DMS79 treated with DMSO at 0.1 percent for 48 hours (cell line): ENCODE results near the gene C19orf53.

Experiments used
- DNase-seq: peaks from one replicate; lab custom pipeline; 2025; lab: John Stamatoyannopoulos, UW

C19orf53 gene

GRCh38 chr19:13796301-13797057 lies 22.2 kb downstream of the C19orf53 start:
- DNase-seq, result no peak

DNA sequence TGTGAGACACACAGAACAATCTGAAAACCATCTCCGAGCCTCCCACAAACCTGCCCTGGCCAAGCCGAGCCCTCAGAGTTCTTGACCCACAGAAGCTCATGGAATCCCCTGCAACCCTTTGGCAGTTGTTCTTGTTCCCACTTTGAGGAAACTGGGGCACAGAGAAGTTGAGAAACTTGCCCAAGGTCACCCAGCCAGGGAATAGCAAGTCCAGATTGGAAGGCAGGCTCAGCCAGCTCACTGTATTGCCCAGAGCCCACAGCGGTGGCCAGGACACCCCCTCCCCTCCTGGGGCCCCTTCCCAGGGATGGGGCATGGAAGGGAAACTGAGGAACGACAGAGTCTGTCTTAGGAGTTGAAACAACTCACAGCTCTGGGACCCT lies 22.8 kb downstream of the C19orf53 start:
- no peak for DNase-seq

GRCh38 chr19:13797870-13798269 lies 23.6 kb downstream of the C19orf53 start:
- DNase-seq, result no peak

- no peak for DNase-seq
These were observed 25.4 kb downstream of the C19orf53 start for GRCh38 chr19:13799669-13800068.

DNA sequence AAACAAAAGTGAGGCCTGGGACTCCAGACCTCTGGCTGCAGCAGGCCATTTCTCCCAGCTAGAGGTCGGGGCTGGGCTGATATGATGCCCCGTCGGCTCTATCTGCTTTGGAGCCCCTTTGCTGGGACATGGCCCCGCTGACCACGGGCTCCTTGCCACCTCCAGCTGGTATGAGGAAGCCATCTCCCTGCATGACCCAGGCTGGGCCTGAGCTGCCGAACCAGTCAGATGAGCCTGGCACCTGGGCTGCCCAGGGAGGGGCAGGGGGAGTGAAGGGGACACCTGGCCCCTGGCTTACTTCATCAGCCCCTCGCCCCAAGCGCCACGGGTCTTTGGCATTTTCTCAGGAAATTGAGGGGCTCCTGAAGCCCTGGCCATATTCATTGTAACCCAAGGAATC lies 28.8 kb downstream of the C19orf53 start:
- DNase-seq, result no peak

GRCh38 chr19:13804830-13805683 lies 30.8 kb downstream of the C19orf53 start:
- DNase-seq, result no peak

GRCh38 chr19:13806728-13807127 lies 32.5 kb downstream of the C19orf53 start:
- no peak for DNase-seq

- DNase-seq, result no peak
These were observed 33.3 kb downstream of the C19orf53 start for GRCh38 chr19:13807421-13808021.

DNA sequence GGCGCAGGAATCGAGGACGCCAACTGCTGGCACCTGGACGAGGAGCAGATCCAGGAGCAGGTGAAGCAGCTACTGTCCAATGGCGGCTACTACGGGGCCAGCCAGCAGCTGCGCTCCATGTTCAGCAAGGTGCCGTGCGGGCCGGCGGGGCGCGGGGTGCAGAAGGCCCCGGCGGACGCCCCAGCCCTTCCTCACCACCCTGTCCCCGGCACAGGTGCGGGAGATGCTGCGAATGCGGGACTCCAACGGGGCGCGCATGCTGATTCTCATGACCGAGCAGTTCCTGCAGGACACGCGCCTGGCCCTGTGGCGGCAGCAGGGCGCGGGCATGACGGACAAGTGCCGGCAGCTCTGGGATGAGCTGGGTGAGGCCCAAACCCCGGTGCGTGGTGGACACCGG lies 34.6 kb downstream of the C19orf53 start:
- DNase-seq, result no peak

GRCh38 chr19:13812544-13812943 lies 38.3 kb downstream of the C19orf53 start:
- DNase-seq, result no peak

- DNase-seq, result no peak
These were observed 38.9 kb downstream of the C19orf53 start for GRCh38 chr19:13813147-13813546.

DNA sequence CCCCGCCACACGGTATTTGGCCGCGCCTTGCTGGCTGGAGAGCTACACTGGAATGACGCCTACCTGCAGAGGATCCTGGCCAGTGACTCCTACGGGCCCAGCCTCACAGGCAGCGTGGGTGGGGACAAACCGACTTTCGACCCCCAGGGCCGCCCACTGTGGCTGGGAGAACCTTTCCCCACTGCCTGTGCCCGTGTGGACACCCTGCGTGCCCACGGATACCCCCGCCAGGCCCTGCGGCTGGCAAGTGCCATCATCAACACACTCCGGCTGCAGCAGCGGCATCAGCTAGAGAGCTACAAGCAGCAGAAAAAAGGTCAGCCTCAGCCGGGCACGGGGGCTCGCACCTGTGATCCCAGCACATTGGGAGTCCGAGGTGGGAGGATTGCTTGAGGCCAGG lies 40.3 kb downstream of the C19orf53 start:
- no peak for DNase-seq

- no peak for DNase-seq
These were observed 42.9 kb downstream of the C19orf53 start for GRCh38 chr19:13817018-13817614.

DNA sequence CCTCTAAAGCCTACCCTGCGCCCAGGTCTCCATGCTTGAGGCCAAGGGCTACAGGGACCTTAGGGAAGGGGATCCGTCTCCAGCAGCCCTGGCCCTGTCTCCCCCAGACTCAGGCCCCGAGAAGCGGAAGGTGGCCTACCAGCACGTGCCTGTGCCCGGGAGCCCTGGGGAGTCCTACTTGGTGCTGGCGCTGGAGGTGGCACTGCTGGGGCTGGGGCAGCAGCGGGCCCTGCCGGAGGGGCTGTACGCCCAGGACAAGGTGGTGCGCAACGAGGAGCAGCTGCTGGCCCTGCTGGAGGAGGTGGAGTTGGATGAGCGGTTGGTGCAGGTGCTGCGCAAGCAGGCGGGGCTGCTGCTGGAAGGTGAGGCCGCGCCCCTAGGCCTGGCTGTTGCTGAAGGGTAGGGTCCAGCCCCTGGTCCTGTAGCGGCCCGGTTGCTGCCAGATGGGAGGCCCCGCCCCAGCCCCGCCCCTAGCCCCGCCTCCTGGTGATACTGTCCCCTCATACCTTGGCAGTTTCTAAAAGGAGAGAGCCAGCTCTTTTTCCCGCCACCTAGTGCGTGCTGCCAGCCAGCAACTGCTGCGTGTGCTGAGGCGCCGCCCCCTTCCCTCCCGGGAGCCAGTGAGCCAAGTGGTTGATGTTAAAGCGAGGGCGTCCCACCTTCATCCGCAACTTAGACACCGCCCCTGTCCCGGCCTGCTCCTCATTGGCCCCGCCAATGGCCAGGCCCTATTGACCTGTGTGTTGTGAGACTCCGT lies 43.5 kb downstream of the C19orf53 start:
- no peak for DNase-seq

- DNase-seq, result no peak
These were observed 45.0 kb downstream of the C19orf53 start for GRCh38 chr19:13819238-13819637.

GRCh38 chr19:13821292-13821691 lies 47.0 kb downstream of the C19orf53 start:
- no peak for DNase-seq

DNA sequence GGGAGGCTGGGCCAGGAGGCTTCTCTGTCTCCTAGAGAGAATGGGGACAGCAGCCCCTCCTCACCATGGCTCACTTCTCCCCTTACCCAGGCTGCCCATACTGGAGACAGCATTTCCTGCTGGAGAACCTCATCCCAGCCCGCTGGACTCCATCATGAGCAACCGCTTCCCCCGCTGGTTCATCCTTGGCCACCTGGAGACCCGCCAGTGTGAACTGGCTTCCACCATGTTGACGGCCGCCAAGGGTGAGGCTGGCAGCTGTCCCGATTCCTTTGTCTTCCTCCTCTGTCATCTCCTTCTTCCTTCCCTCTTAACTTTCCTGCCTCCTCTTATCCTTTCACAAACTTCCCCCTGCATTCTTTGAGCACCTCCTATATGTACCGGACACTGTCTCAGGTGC lies 49.0 kb downstream of the C19orf53 start:
- DNase-seq, result no peak

GRCh38 chr19:13823901-13824300 lies 49.6 kb downstream of the C19orf53 start:
- no peak for DNase-seq

DNA sequence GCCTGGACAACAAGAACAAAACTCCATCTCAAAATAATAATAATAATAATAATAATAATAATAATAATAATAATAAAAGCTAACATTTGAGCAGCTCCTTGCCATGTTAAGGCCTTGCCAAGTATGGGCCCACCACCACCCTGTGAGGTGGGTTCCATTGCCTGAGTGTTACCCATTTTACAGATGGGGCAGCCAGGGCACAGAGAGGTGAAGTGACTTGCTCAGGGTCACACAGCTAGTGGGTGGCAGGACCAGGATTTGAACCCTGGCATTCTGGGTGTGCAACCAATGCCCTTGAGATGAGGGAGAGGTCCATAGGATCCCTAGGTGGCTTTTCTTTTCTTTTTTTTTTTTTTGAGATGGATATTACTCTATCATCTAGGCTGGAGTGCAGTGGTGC lies 50.4 kb downstream of the C19orf53 start:
- no peak for DNase-seq

DNA sequence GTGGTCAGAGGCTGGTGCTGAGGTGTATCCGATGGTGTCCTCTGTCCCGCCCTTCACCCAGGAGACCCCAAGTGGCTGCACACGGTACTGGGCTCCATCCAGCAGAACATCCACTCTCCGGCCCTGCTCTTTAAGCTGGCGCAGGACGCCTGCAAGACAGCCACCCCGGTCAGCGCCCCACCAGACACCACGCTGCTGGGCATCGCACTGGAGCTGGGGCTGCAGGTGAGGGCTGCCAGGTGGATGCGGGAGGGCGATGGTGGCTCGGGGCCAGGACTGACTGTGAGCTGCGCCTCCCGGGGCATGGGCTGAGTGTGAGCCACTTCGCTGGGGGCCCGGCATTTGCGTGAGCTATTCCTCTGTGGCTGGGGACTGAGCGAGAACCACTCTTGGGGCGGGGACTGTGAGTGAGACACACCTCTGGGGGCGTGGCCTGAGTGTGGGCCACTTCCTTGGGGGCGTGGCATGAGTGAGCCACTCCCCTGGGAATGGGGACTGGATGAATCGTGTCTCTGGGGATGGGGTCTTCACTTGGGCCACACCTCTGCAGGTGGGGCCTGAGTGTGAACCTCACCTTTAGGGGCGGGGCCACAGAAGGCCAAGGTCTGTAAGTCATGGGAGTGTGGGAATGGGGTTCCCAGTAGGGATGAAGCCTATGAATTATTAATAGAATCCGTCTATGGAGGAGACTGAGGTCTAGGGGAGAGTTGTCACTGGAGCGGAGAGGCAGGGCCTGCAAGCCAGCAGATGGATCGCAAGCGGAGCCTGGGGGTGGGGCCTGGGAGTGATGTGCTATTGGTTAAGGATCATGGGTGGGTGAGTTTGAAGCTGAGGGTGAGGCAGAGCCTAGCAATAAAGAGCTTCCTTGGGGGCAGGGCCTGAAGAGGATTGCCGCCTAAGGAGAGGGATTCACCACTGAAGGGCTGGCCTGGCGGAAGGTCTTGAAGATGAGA lies 51.5 kb downstream of the C19orf53 start:
- DNase-seq, result no peak
